Activated naive CD4-positive, alpha-beta T cell treated with anti-CD3 and anti-CD28 coated beads for 36 hours (primary cell): ENCODE data around the gene UBASH3B. TPM values are rescaled to one million over a fixed set of nuclear protein-coding genes. Genes with fewer than 3 reads are reported as not detected.
A peak's percentile ranks its signal among the peaks of the same experiment; 100 is the strongest.
"Not testable (repeated sequence)": the region's sequence is repeated elsewhere in the genome, so short reads cannot be mapped to it uniquely, and the experiment has no call there.

Experiments
- CTCF ChIA-PET: fragments of 350-600 bp; sonication (Branson Sonifier 250); formaldehyde crosslinking; loops from one replicate; lab custom pipeline; 2021; ENCODE audit warnings: antibody characterized with exemption; lab: Charles Lee
- DNase-seq: peaks from one replicate; pipeline ENCODE4 v3.0.0-alpha.2; 2020
- H3K27ac Mint-ChIP-seq: one replicate; pipeline ENCODE4 v1.8.0; 2021; ENCODE audit warnings: mild to moderate bottlenecking, mixed read lengths
- H3K27me3 Mint-ChIP-seq: one replicate; pipeline ENCODE4 v1.8.0; 2021; ENCODE audit warnings: low read depth, mixed read lengths
- H3K36me3 Mint-ChIP-seq: one replicate; pipeline ENCODE4 v1.8.0; 2021; ENCODE audit warnings: low read depth, mixed read lengths
- H3K4me1 Mint-ChIP-seq: one replicate; pipeline ENCODE4 v1.8.0; 2021; ENCODE audit warnings: low read depth, mixed read lengths
- H3K4me3 Mint-ChIP-seq: one replicate; pipeline ENCODE4 v1.8.0; 2021; ENCODE audit warnings: mild to moderate bottlenecking, moderate library complexity, mixed read lengths
- H3K9me3 Mint-ChIP-seq: one replicate; pipeline ENCODE4 v1.8.0; 2021; ENCODE audit warnings: mixed read lengths
- intact Hi-C: fragments of 100-400 bp; cut with micrococcal nuclease; formaldehyde crosslinking; loops from one replicate; pipeline ENCODE4 v1.15.1; 2023
- total RNA-seq, 2 experiments: library from RNA; stranded (reverse); gene quantifications; one replicate each; pipeline ENCODE4 v1.2.3, GENCODE V29; 2021

Gene UBASH3B
- total RNA-seq, 2 experiments from 2014 or later = 17.9 to 21.1 TPM

DNA sequence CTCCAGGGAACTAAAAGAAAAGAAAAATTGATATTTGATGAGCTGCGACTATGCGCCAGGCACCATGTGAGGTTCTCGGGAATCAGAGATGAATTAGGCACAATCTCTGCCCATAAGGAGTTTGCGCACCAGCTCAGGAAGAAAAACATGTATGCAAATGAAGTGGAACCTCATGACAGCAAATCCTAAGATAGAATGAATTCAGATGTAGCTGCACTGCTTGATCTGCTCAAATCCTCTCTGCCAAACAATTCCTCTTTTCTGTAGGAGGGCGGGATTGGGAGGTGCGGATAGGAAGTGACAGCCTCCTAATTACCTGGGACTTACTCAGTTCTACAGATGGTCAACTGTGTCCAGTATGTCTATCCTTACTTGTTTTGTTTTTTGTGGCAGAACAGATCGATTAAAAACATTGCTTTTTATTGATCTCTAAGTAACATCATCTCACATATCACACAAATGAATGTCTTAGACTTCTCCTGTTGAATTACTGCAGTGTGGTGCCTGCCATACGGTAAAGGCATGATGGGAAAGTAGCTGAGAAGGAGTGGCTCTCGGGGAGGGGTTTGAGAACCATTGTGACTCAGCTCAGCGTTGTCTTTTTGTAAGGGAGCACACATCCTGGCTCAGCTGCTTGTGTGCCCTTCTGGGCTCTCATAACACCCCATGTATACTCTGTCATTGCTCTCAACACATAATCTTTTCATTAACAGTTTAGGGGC, 196.7 kb downstream of the UBASH3B start:
- peak overlapping the region; percentile 82 for H3K27ac Mint-ChIP-seq
- H3K4me3 Mint-ChIP-seq = peak overlapping the region; percentile 63
- CTCF ChIA-PET = interaction anchor here (0.6 to 9.2 kb wide), 42 partner anchors 8 to 651 kb away, joined by 3 to 289 read pairs (median 5); partner anchors contain the start of genes CRTAM and UBASH3B
- no peaks in the 10 kb centered on the region for H3K36me3 Mint-ChIP-seq
- peak; percentile 77 for DNase-seq
- H3K4me1 Mint-ChIP-seq = peaks cover 47% of the 10 kb centered on the region
- H3K9me3 Mint-ChIP-seq = no peaks in the 10 kb centered on the region
- intact Hi-C loops = loop anchor here (1.0 to 10.0 kb wide), 6 partner anchors 9 to 1387 kb away; no protein-coding TSS in a partner anchor
- H3K27me3 Mint-ChIP-seq = no peaks in the 10 kb centered on the region

DNA sequence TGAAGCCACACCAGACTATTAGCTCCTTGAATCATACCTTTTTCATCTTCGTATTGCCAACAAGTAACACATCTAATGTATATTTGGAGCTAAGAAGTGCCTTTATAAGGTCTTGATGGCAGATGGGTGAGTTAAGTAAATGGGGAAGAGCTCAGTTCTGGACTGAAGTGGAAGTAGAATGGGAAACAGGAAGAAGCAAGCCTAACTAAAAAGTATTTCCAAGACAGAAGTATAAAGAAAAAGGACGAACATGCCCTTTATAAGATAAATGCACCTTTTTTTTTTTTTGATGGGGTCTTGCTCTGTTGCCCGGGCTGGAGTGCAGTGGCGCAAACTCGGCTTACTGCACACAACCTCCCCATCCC, 197.3 kb downstream of the UBASH3B start:
- Mint-ChIP-seq H3K4me1 (peaks cover 47% of the 10 kb centered on the region), H3K36me3 (no peaks in the 10 kb centered on the region), H3K27me3 (no peaks in the 10 kb centered on the region), H3K4me3 (no peak overlapping the region), H3K27ac (peak overlapping the region; percentile 82), H3K9me3 (no peaks in the 10 kb centered on the region)
- intact Hi-C loops = loop anchor here (1.0 to 10.0 kb wide), 6 partner anchors 9 to 1388 kb away; no protein-coding TSS in a partner anchor
- CTCF ChIA-PET = interaction anchor here (0.6 to 9.2 kb wide), 39 partner anchors 9 to 651 kb away, joined by 3 to 289 read pairs (median 5); partner anchors contain the start of gene CRTAM
- no peak for DNase-seq

DNA sequence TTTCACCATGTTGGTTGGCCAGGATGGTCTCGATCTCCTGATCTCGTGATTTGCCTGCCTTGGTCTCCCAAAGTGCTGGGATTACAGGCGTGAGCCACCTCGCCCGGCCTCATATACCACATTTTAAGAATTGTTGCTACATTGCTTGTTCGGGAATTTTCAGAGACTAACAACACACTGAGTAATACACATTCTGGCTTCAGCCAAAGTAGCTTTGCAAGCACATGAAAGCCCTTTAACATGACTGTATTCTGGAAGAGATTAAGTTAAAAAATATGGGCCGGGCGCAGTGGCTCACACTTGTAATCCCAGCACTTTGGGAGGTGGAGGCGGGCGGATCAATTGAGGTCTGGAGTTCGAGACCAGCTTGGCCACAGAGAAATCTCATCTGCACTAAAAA, 197.7 kb downstream of the UBASH3B start:
- H3K9me3 Mint-ChIP-seq = no peaks in the 10 kb centered on the region
- CTCF ChIA-PET = interaction anchor here (0.6 to 9.2 kb wide), 42 partner anchors 9 to 652 kb away, joined by 3 to 289 read pairs (median 5); partner anchors contain the start of genes CRTAM and UBASH3B
- H3K27me3 Mint-ChIP-seq = no peaks in the 10 kb centered on the region
- H3K36me3 Mint-ChIP-seq = no peaks in the 10 kb centered on the region
- DNase-seq = no peak
- H3K4me1 Mint-ChIP-seq = peaks cover 47% of the 10 kb centered on the region
- no peak overlapping the region for H3K27ac Mint-ChIP-seq
- H3K4me3 Mint-ChIP-seq = no peak overlapping the region
- intact Hi-C loops = loop anchor here (5.0 to 10.0 kb wide), 3 partner anchors 156 to 1388 kb away; no protein-coding TSS in a partner anchor

DNA sequence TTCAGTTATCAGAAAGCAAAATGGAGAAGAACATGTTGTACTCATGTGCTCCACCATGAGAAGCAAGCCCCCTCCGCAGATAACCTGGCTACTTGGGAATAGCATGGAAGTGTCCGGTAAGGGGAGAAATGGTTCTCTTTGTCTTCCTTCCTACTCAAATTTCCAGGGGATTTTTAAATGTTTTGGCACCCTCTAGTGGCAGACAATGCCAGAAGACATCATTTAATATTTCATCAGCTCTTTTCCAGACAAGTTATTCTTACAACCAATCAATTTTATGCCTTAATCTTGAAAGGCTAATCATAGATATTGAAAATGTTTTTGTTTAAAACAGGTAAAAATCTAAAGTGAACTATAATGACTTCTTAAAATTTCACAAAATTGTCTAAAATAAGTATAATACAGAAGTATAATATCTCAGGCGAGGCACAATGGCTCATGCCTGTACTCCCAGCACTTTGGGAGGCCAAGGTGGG, 198.5 kb downstream of the UBASH3B start:
- Mint-ChIP-seq H3K27me3 (no peaks in the 10 kb centered on the region), H3K36me3 (no peaks in the 10 kb centered on the region), H3K27ac (no peak overlapping the region), H3K4me1 (peaks cover 47% of the 10 kb centered on the region), H3K4me3 (no peak overlapping the region), H3K9me3 (no peaks in the 10 kb centered on the region)
- DNase-seq = peak; percentile 74
- intact Hi-C loops = loop anchor here (1.0 to 10.0 kb wide), 7 partner anchors 40 to 1389 kb away; no protein-coding TSS in a partner anchor
- CTCF ChIA-PET = interaction anchor here (0.6 to 9.2 kb wide), 36 partner anchors 10 to 273 kb away, joined by 3 to 289 read pairs (median 5); partner anchors contain the start of genes CRTAM and UBASH3B

DNA sequence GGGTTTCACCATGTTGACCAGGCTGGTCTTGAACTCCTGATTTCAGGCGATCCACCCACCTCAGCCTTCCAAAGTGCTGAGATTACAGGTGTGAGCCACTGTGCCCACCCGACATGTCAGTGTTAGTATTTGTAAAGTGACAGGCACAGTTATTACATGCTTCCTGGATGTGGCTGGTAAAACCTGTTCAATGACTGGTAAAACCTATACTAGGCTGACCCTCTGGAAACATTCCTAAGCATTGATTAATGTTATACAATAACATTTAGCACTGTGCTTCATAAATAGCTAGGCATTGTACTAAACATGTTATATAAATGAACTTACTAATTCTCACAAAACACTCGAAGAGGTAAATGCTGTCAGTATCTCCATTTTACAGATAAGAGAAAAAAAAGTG, 206.1 kb downstream of the UBASH3B start:
- CTCF ChIA-PET = interaction anchor here (11.6 kb wide), 1 partner anchor 161 kb away, joined by 193 read pairs; no protein-coding TSS in a partner anchor
- H3K27ac Mint-ChIP-seq = no peak overlapping the region
- H3K36me3 Mint-ChIP-seq = no peaks in the 10 kb centered on the region
- no peaks in the 10 kb centered on the region for H3K27me3 Mint-ChIP-seq
- peaks cover 4% of the 10 kb centered on the region for H3K4me1 Mint-ChIP-seq
- H3K9me3 Mint-ChIP-seq = no peaks in the 10 kb centered on the region
- no peak for DNase-seq
- intact Hi-C loops = loop anchor here (2.0 kb wide), 1 partner anchor 21 kb away; the partner anchor contains the start of gene JHY
- H3K4me3 Mint-ChIP-seq = no peak overlapping the region

DNA sequence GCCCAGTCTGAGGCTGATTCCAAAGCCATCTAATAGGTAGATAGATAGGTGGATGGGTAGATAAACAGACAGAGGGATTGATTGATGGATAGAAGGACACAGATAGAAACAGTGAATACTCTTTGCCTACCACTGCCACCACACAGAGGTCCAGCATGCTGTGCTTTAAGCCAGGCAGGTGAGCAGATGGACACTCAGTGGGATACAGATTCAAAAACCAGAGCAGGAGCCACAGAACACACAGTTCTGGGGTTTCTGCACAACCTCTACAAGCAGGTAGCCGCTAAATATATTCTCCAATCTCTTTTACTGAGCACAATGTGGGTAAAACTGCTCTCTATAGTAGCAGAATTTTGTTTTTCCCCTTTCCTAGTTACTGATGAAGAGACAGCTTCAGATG, 206.6 kb downstream of the UBASH3B start:
- CTCF ChIA-PET = interaction anchor here (1.4 to 11.6 kb wide), 2 partner anchors 161 to 283 kb away, joined by 3 to 193 read pairs; no protein-coding TSS in a partner anchor

DNA sequence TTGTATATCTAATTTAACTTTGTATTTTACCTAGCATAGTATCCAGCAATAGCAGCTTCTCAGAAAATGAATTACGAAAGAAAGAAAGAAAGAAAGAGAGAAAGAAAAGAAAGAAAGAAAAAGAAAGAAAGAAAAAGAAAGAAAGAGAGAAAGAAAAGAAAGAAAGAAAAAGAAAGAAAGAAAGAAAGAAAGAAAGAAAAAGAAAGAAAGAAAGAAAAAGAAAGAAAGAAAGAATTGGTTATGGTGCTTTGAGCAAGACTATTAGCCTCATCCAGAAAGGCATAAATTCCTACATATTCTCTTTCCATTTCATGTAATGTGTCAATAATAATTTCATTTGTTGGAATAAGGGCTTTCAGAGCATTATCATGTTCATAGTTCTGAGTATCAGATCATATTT, 207.6 kb downstream of the UBASH3B start:
- intact Hi-C loops = loop anchor here (1.0 to 2.0 kb wide), 4 partner anchors 20 to 384 kb away; partner anchors contain the start of gene JHY
- not testable (repeated sequence) for H3K27me3 Mint-ChIP-seq, H3K36me3 Mint-ChIP-seq, H3K9me3 Mint-ChIP-seq, H3K4me3 Mint-ChIP-seq, H3K4me1 Mint-ChIP-seq, DNase-seq, H3K27ac Mint-ChIP-seq
- CTCF ChIA-PET = interaction anchor here (0.7 to 11.6 kb wide), 19 partner anchors 10 to 284 kb away, joined by 3 to 193 read pairs (median 6); no protein-coding TSS in a partner anchor

More for the DNA sequence above, 206.6 kb downstream of the UBASH3B start:
- Mint-ChIP-seq H3K27ac (no peak overlapping the region), H3K9me3 (no peaks in the 10 kb centered on the region), H3K4me3 (no peak overlapping the region), H3K27me3 (no peaks in the 10 kb centered on the region), H3K36me3 (no peaks in the 10 kb centered on the region), H3K4me1 (no peaks in the 10 kb centered on the region)
- intact Hi-C loops = loop anchor here (2.0 kb wide), 1 partner anchor 21 kb away; the partner anchor contains the start of gene JHY
- DNase-seq = no peak

DNA sequence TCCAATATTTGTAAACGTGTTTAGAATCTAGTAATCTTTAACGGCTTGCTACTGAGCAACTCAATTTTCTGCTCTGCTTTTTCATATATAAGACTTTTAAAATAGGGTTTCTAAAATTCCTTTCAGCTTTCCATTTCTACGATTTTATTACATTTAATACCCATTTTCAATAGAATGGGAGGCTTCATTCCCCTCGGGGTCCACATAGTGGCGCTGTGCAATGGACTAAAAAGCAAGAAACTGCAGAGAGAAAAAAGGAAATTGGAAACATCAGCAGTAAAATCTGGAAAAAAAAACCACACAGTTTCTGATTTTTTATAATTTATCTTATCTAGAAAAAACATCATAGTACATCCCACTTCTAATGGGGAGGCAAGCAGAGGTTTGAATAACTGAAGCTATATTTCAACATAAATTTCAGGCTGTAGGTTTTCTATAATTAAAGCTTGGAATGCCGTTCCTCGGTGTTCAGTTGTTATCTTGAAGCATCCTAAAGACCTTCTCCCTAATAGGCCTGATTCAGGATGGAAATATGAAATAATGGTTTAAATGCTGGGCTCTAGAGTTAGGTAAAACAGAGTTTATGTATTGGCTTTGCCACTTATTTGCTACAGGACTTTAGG, 208.3 kb downstream of the UBASH3B start:
- Mint-ChIP-seq H3K4me1 (no peaks in the 10 kb centered on the region), H3K4me3 (no peak overlapping the region), H3K9me3 (no peaks in the 10 kb centered on the region), H3K27ac (no peak overlapping the region), H3K36me3 (no peaks in the 10 kb centered on the region), H3K27me3 (no peaks in the 10 kb centered on the region)
- CTCF ChIA-PET = interaction anchor here (0.6 to 11.6 kb wide), 28 partner anchors 9 to 303 kb away, joined by 3 to 193 read pairs (median 5); no protein-coding TSS in a partner anchor
- DNase-seq = peak; percentile 73
- intact Hi-C loops = loop anchor here (1.0 to 2.0 kb wide), 4 partner anchors 19 to 383 kb away; partner anchors contain the start of gene JHY

Other genes starting within 250 kb of the UBASH3B start
- under 1 TPM; 0.20 to 0.38 TPM for gene CRTAM, start 182.8 kb downstream of the UBASH3B start, total RNA-seq
- under 1 TPM; 0.89 to 0.98 TPM for gene JHY, start 227.0 kb downstream of the UBASH3B start, total RNA-seq